Diencephalon (tissue), 1 donor: ENCODE data around the gene RNF130. TPM values are rescaled to one million over a fixed set of nuclear protein-coding genes. Genes with fewer than 3 reads are reported as not detected.

Experiments
- small RNA-seq: library from RNA; depleted of rRNA; stranded (forward); fragments of <200 nt; gene quantifications from one replicate; pipeline ENCODE3, GENCODE V24; 2014
- total RNA-seq: library from RNA; depleted of rRNA; stranded (reverse); fragments of >200 nt; gene quantifications from one replicate; pipeline ENCODE4 v1.2.3, GENCODE V29; 2014

The RNF130 gene
- 69.0 TPM for total RNA-seq

GRCh38 chr5:180071531-180072255 lies at the start of gene RNF130:
Gene RNF130 (minus strand): TSS chr5:180071759. CDS start chr5:180071702, 57 bp downstream.

GRCh38 chr5:179907556-179908324 lies 163.8 kb downstream of the RNF130 start, which contains the start of gene TBC1D9B:
Gene TBC1D9B (minus strand): TSS chr5:179907897. CDS start chr5:179907821, 76 bp downstream.

Small RNA genes lying within 50 kb of the gene (small RNA-seq; reads per million reads assigned to genes)
- gene MIR340 = 725 reads per million, percentile 98 among the genes with 10 or more reads in this experiment

Other genes with a start within 250 kb of the RNF130 start
- 29.3 TPM for gene MRNIP, start 212.9 kb downstream of the RNF130 start, total RNA-seq
- 52.6 TPM for gene TBC1D9B, start 163.9 kb downstream of the RNF130 start, total RNA-seq
- 8.5 TPM for gene RASGEF1C, start 137.5 kb upstream of the RNF130 start, total RNA-seq
- gene MAPK9, start 220.3 kb upstream of the RNF130 start, total RNA-seq = 107 TPM